Loucy (cell line): ENCODE measurements around the gene AASS.
A peak's percentile ranks its signal among the peaks of the same experiment; 100 is the strongest.

Experiments
- H2AFZ ChIP-seq: fragments of 200-600 bp; sonication (generic); 2 replicates; pipeline ENCODE4 v1.6.0; 2016; ENCODE audit warnings: antibody characterized with exemption, mild to moderate bottlenecking, low read length, moderate library complexity
- H3F3A ChIP-seq: fragments of 200-600 bp; 2 replicates; pipeline ENCODE4 v1.6.0; 2016; ENCODE audit warnings: antibody characterized with exemption, low read depth, mild to moderate bottlenecking
- H3K27me3 ChIP-seq: fragments of 200-600 bp; sonication (generic); 2 replicates; pipeline ENCODE4 v1.6.1; 2014; ENCODE audit warnings: low read length, mild to moderate bottlenecking; ENCODE audit not compliant: insufficient read depth, poor library complexity, severe bottlenecking
- H3K36me3 ChIP-seq: fragments of 200-600 bp; sonication (generic); 2 replicates; pipeline ENCODE4 v1.6.1; 2016; ENCODE audit warnings: low read length; ENCODE audit not compliant: insufficient read depth
- H3K4me1 ChIP-seq: fragments of 200-600 bp; sonication (generic); 2 replicates; pipeline ENCODE4 v1.5.1; 2014; ENCODE audit warnings: low read length, mild to moderate bottlenecking; ENCODE audit not compliant: insufficient read depth, poor library complexity, severe bottlenecking
- H3K4me2 ChIP-seq: fragments of 200-600 bp; sonication (generic); 2 replicates; pipeline ENCODE4 v1.6.0; 2014; ENCODE audit warnings: antibody characterized with exemption, low read length, low read depth, mild to moderate bottlenecking; ENCODE audit not compliant: poor library complexity, severe bottlenecking
- H3K4me3 ChIP-seq: fragments of 200-600 bp; sonication (generic); 2 replicates; pipeline ENCODE4 v1.5.1; 2014; ENCODE audit warnings: low read length, mild to moderate bottlenecking, mixed read lengths; ENCODE audit not compliant: poor library complexity, severe bottlenecking
- H3K79me2 ChIP-seq: fragments of 200-600 bp; sonication (generic); 2 replicates; pipeline ENCODE4 v1.6.1; 2014; ENCODE audit warnings: low read length; ENCODE audit not compliant: insufficient read depth
- H3K9ac ChIP-seq: fragments of 200-600 bp; sonication (generic); 2 replicates; pipeline ENCODE4 v1.6.0; 2014; ENCODE audit warnings: mild to moderate bottlenecking, low read depth, low read length, moderate library complexity; ENCODE audit not compliant: poor library complexity, severe bottlenecking
- H3K9me2 ChIP-seq: fragments of 200-600 bp; sonication (generic); replicated peaks from 2 replicates; pipeline ENCODE4 v1.6.1; 2016; ENCODE audit warnings: low read depth, low read length, mixed read lengths
- H3K9me3 ChIP-seq: fragments of 200-600 bp; sonication (generic); 2 replicates; pipeline ENCODE4 v1.6.1; 2014; ENCODE audit warnings: mild to moderate bottlenecking, antibody characterized with exemption, low read length, low read depth; ENCODE audit not compliant: insufficient read depth
- H4K20me1 ChIP-seq: fragments of 200-600 bp; sonication (generic); 2 replicates; pipeline ENCODE4 v1.6.0; 2014; ENCODE audit warnings: antibody characterized with exemption, low read length, mild to moderate bottlenecking; ENCODE audit not compliant: insufficient read depth, poor library complexity, severe bottlenecking
- EZH2phosphoT487 ChIP-seq: fragments of 200-600 bp; IDR thresholded peaks from 2 replicates; pipeline ENCODE4 v1.6.1; 2018; ENCODE audit warnings: antibody characterized with exemption, mild to moderate bottlenecking, moderate library complexity, borderline replicate concordance
- TF ChIP-seq, protein P1 (sequence below): fragments of 200-600 bp; sonication (generic); conservative IDR thresholded peaks from 2 replicates; pipeline ENCODE4 v1.5.1; 2014; ENCODE audit warnings: mild to moderate bottlenecking, antibody characterized with exemption, low read length

Gene AASS

GRCh38 chr7:122137251-122138077 is 6.6 kb downstream of the AASS start:
- H3K4me3 ChIP-seq: peak overlapping the region; percentile 73
- peak overlapping the region; percentile 15 for H3K9ac ChIP-seq
- H3K79me2 ChIP-seq: no peaks in the 10 kb centered on the region
- H3K9me3 ChIP-seq: no peaks in the 10 kb centered on the region
- H3K27me3 ChIP-seq: no peaks in the 10 kb centered on the region
- H3K9me2 ChIP-seq: no peaks in the 10 kb centered on the region
- H2AFZ ChIP-seq: peak overlapping the region; percentile 95
- no peaks in the 10 kb centered on the region for H4K20me1 ChIP-seq
- H3K36me3 ChIP-seq: no peaks in the 10 kb centered on the region
- H3K4me1 ChIP-seq: peaks cover 12% of the 10 kb centered on the region
- H3K4me2 ChIP-seq: peak overlapping the region; percentile 84
- no peaks in the 10 kb centered on the region for H3F3A ChIP-seq
- TF ChIP-seq EZH2phosphoT487: no peak
- TF ChIP-seq, protein P1, sequence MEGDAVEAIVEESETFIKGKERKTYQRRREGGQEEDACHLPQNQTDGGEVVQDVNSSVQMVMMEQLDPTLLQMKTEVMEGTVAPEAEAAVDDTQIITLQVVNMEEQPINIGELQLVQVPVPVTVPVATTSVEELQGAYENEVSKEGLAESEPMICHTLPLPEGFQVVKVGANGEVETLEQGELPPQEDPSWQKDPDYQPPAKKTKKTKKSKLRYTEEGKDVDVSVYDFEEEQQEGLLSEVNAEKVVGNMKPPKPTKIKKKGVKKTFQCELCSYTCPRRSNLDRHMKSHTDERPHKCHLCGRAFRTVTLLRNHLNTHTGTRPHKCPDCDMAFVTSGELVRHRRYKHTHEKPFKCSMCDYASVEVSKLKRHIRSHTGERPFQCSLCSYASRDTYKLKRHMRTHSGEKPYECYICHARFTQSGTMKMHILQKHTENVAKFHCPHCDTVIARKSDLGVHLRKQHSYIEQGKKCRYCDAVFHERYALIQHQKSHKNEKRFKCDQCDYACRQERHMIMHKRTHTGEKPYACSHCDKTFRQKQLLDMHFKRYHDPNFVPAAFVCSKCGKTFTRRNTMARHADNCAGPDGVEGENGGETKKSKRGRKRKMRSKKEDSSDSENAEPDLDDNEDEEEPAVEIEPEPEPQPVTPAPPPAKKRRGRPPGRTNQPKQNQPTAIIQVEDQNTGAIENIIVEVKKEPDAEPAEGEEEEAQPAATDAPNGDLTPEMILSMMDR: no peak

DNA sequence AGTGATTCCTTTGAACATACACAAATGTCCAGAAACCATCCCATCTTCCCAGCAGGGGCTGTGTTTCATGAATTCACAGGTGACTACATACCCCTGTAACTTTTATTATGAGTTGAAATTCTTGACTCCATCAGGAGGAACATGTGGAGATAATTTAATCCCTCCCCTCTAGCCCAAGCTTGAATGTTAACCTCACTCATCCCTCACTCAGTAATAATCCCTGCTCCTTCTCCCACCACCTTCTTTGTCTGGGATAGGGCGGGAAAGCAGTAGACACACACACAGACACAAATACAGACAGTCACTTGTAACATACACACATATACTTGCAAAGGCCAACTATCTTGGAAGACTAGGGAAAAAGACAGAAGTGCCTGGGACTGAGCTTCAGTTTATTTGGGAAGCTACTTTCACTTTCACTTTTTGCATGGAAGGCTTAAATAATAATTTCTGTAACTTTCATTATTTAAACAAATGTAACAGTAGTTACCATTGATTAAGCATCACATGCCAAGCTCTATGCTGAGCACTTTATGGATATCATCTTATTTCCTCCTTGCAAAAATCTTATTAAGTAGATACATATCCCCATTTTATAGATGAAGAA is 7.3 kb downstream of the AASS start:
- no peaks in the 10 kb centered on the region for H3F3A ChIP-seq
- no peaks in the 10 kb centered on the region for H3K9me3 ChIP-seq
- H3K27me3 ChIP-seq: no peaks in the 10 kb centered on the region
- TF ChIP-seq, protein P1: no peak
- TF ChIP-seq EZH2phosphoT487: no peak
- no peaks in the 10 kb centered on the region for H3K36me3 ChIP-seq
- peak overlapping the region; percentile 95 for H2AFZ ChIP-seq
- H3K4me1 ChIP-seq: peaks cover 12% of the 10 kb centered on the region
- peak overlapping the region; percentile 37 for H3K9ac ChIP-seq
- peak overlapping the region; percentile 84 for H3K4me2 ChIP-seq
- H4K20me1 ChIP-seq: no peaks in the 10 kb centered on the region
- no peaks in the 10 kb centered on the region for H3K79me2 ChIP-seq
- peak overlapping the region; percentile 73 for H3K4me3 ChIP-seq
- H3K9me2 ChIP-seq: no peaks in the 10 kb centered on the region

DNA sequence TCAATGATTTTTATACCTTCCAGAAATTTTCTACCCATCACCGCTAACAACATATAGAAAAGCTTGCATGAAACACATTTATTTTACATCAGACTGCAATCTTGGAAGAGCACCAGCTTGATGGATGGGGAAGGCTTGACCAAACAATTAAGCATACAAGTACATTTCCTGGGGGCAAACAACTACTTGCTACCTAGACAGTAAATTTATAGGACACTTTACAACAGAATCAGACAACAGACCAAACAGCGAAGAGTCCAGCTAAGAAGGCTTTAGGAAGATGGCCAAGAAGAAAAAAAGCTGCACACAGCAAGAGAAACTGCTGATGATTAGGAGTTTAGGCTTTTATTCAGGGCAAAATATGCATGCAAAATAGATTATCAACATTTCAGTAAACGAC is 8.0 kb downstream of the AASS start:
- peak overlapping the region; percentile 73 for H3K4me3 ChIP-seq
- H2AFZ ChIP-seq: peak overlapping the region; percentile 95
- H3K9ac ChIP-seq: no peak overlapping the region
- no peaks in the 10 kb centered on the region for H4K20me1 ChIP-seq
- peaks cover 12% of the 10 kb centered on the region for H3K4me1 ChIP-seq
- no peaks in the 10 kb centered on the region for H3K79me2 ChIP-seq
- no peaks in the 10 kb centered on the region for H3K36me3 ChIP-seq
- no peaks in the 10 kb centered on the region for H3K27me3 ChIP-seq
- no peaks in the 10 kb centered on the region for H3F3A ChIP-seq
- no peak for TF ChIP-seq EZH2phosphoT487
- TF ChIP-seq, protein P1: no peak
- no peaks in the 10 kb centered on the region for H3K9me3 ChIP-seq
- H3K9me2 ChIP-seq: no peaks in the 10 kb centered on the region
- H3K4me2 ChIP-seq: peak overlapping the region; percentile 84
